Measurements from ENCODE around the gene PECR.

PECR gene

GRCh38 chr2:216081487-216082116, at the start of gene PECR, which contains the start of gene TMEM169:
TSS of gene PECR (minus strand) at chr2:216081809. CDS start at chr2:216081741, 68 bp downstream.
TSS of gene TMEM169 (plus strand) at chr2:216081919. CDS start at chr2:216095964, 14,045 bp downstream.
- peak; percentile 81 to 88 for DNase-seq

GRCh38 chr2:216130346-216130971, 48.9 kb upstream of the PECR start:
- DNase-seq: peak in 1 of 2 donors; percentile 22

GRCh38 chr2:216126943-216127342, 45.3 kb upstream of the PECR start:
- DNase-seq: no peak

- DNase-seq: no peak
Observed at GRCh38 chr2:216121255-216121654, 39.6 kb upstream of the PECR start.

GRCh38 chr2:216119986-216120385, 38.4 kb upstream of the PECR start:
- DNase-seq: no peak

- no peak for DNase-seq
Observed at GRCh38 chr2:216119146-216119545, 37.5 kb upstream of the PECR start.

GRCh38 chr2:216118474-216118873, 36.9 kb upstream of the PECR start:
- no peak for DNase-seq

- DNase-seq: no peak
Observed at GRCh38 chr2:216117561-216118340, 36.1 kb upstream of the PECR start.

- no peak for DNase-seq
Observed at GRCh38 chr2:216116418-216116817, 34.8 kb upstream of the PECR start.

- DNase-seq: peak; percentile 91
Observed at GRCh38 chr2:216114714-216115531, 33.3 kb upstream of the PECR start.

GRCh38 chr2:216114382-216114713, 32.7 kb upstream of the PECR start:
- no peak for DNase-seq

- no peak for DNase-seq
Observed at GRCh38 chr2:216113572-216113971, 32.0 kb upstream of the PECR start.

GRCh38 chr2:216112926-216113325, 31.3 kb upstream of the PECR start:
- no peak for DNase-seq

- no peak for DNase-seq
Observed at GRCh38 chr2:216111122-216111521, 29.5 kb upstream of the PECR start.

- no peak for DNase-seq
Observed at GRCh38 chr2:216110620-216111019, 29.0 kb upstream of the PECR start.

- DNase-seq: peak in 1 of 2 donors; percentile 48
Observed at GRCh38 chr2:216109962-216110614, 28.5 kb upstream of the PECR start.

GRCh38 chr2:216108967-216109921, 27.6 kb upstream of the PECR start, which contains the start of gene XRCC5:
TSS of gene XRCC5 (plus strand) at chr2:216109348. CDS start at chr2:216109437, 89 bp downstream.
- DNase-seq: peak; percentile 82 to 88

GRCh38 chr2:216108310-216108966, 26.8 kb upstream of the PECR start:
- no peak for DNase-seq

- no peak for DNase-seq
Observed at GRCh38 chr2:216107760-216108159, 26.2 kb upstream of the PECR start.

- no peak for DNase-seq
Observed at GRCh38 chr2:216107320-216107719, 25.7 kb upstream of the PECR start.

GRCh38 chr2:216104691-216105090, 23.1 kb upstream of the PECR start:
- DNase-seq: no peak
